A673 (cell line): ENCODE data around the gene NUDT2. TPM values are rescaled to one million over a fixed set of nuclear protein-coding genes. Genes with fewer than 3 reads are reported as not detected.

Source experiments
- BruUV-seq: library from RNA; stranded (reverse); fragments of 400-500 nt; replicated peaks from 2 replicates; lab custom pipeline; 2021; lab: Mats Ljungman, UMichigan
- CTCF ChIA-PET: fragments of 300-600 bp; sonication (Branson Sonifier 250); formaldehyde crosslinking; loops from one replicate; lab custom pipeline; 2022; ENCODE audit warnings: antibody characterized with exemption; lab: Charles Lee
- POLR2A ChIA-PET: fragments of 300-600 bp; sonication (Branson Sonifier 250); formaldehyde crosslinking; loops from one replicate; lab custom pipeline; 2022; ENCODE audit warnings: antibody characterized with exemption; ENCODE audit not compliant: low non-redundant PET; lab: Charles Lee
- DNase-seq: peaks from one replicate; pipeline ENCODE4 v3.0.0-alpha.2; 2015; ENCODE audit warnings: low spot score
- H3K27ac ChIP-seq: fragments of 200-600 bp; sonication (generic); 2 replicates; pipeline ENCODE4 v1.5.1; 2016; ENCODE audit warnings: mixed run types, low read depth, mild to moderate bottlenecking, mixed read lengths, antibody characterized with exemption, low read length; ENCODE audit not compliant: poor library complexity, severe bottlenecking
- H3K27me3 ChIP-seq: fragments of 200-600 bp; sonication (generic); replicated peaks from 2 replicates; pipeline ENCODE4 v1.6.1; 2017; ENCODE audit warnings: mixed run types, low read depth, mild to moderate bottlenecking, mixed read lengths, antibody characterized with exemption, low read length; ENCODE audit not compliant: insufficient read depth, poor library complexity
- H3K36me3 ChIP-seq: fragments of 200-600 bp; sonication (generic); 2 replicates; pipeline ENCODE4 v1.6.1; 2016; ENCODE audit warnings: mixed run types, mild to moderate bottlenecking, mixed read lengths, antibody characterized with exemption, low read length; ENCODE audit not compliant: insufficient read depth, poor library complexity, severe bottlenecking
- H3K4me1 ChIP-seq: fragments of 200-600 bp; sonication (generic); 2 replicates; pipeline ENCODE4 v1.6.1; 2017; ENCODE audit warnings: mixed run types, mild to moderate bottlenecking, mixed read lengths, antibody characterized with exemption, low read length; ENCODE audit not compliant: insufficient read depth, poor library complexity, severe bottlenecking
- H3K4me3 ChIP-seq: fragments of 200-600 bp; sonication (generic); 2 replicates; pipeline ENCODE4 v1.5.1; 2016; ENCODE audit warnings: low read depth, mixed run types, mild to moderate bottlenecking, mixed read lengths, low read length; ENCODE audit not compliant: poor library complexity, severe bottlenecking
- H3K9me3 ChIP-seq: fragments of 200-600 bp; sonication (generic); 2 replicates; pipeline ENCODE4 v1.6.1; 2016; ENCODE audit warnings: mixed run types, low read depth, mild to moderate bottlenecking, mixed read lengths, antibody characterized with exemption, low read length; ENCODE audit not compliant: poor library complexity, severe bottlenecking
- CTCF ChIP-seq: fragments of 300-800, 200-600 bp; sonication (generic); conservative IDR thresholded peaks from 2 replicates; pipeline ENCODE4 v1.5.1; 2017; ENCODE audit warnings: low read depth, mild to moderate bottlenecking, antibody characterized with exemption, low read length, moderate library complexity, mixed read lengths
- EZH2 ChIP-seq: fragments of 200-600 bp; sonication (generic); IDR thresholded peaks from 2 replicates; pipeline ENCODE4 v1.6.1; 2017; ENCODE audit warnings: borderline replicate concordance, low read depth, mild to moderate bottlenecking, mixed read lengths, antibody characterized with exemption, low read length; ENCODE audit not compliant: poor library complexity, severe bottlenecking
- intact Hi-C: fragments of 100-400 bp; cut with micrococcal nuclease; formaldehyde crosslinking; loops from one replicate; pipeline ENCODE4 v1.10.0; 2022; ENCODE audit not compliant: unreplicated experiment
- total RNA-seq: library from RNA; stranded (reverse); gene quantifications from 2 replicates; pipeline ENCODE4 v1.2.3, GENCODE V29; 2021

The NUDT2 gene
- total RNA-seq, 1 experiment from 2014 or later, result 19.1 TPM

- POLR2A ChIA-PET, result interaction anchor here (0.6 kb wide), 1 partner anchor 26 kb away, joined by 26 read pairs; no protein-coding TSS in a partner anchor
- H3K4me3 ChIP-seq, result no peak overlapping the region
- no TSS peak for BruUV-seq
- intact Hi-C loops, result no loop called here
- no peak for DNase-seq
- no peaks in the 10 kb centered on the region for H3K27me3 ChIP-seq
- TF ChIP-seq EZH2 (no peak), CTCF (no peak)
- no peaks in the 10 kb centered on the region for H3K9me3 ChIP-seq
- no peaks in the 10 kb centered on the region for H3K36me3 ChIP-seq
- CTCF ChIA-PET, result interaction anchor here (0.7 kb wide), 1 partner anchor 130 kb away, joined by 7 read pairs; no protein-coding TSS in a partner anchor
- no peaks in the 10 kb centered on the region for H3K4me1 ChIP-seq
- H3K27ac ChIP-seq, result no peak overlapping the region
Observed at GRCh38 chr9:34386656-34387055, 57.3 kb downstream of the NUDT2 start.

- DNase-seq, result no peak
- POLR2A ChIA-PET, result no interaction called here
- no peaks in the 10 kb centered on the region for H3K9me3 ChIP-seq
- no peak overlapping the region for H3K4me3 ChIP-seq
- no TSS peak for BruUV-seq
- TF ChIP-seq CTCF (no peak), EZH2 (no peak)
- no peak overlapping the region for H3K27ac ChIP-seq
- CTCF ChIA-PET, result no interaction called here
- no peaks in the 10 kb centered on the region for H3K36me3 ChIP-seq
- intact Hi-C loops, result no loop called here
- no peaks in the 10 kb centered on the region for H3K4me1 ChIP-seq
- H3K27me3 ChIP-seq, result no peaks in the 10 kb centered on the region
Observed at GRCh38 chr9:34387239-34387638, 57.9 kb downstream of the NUDT2 start.

GRCh38 chr9:34392511-34392910 lies 63.1 kb downstream of the NUDT2 start:
- intact Hi-C loops, result no loop called here
- DNase-seq, result no peak
- H3K4me1 ChIP-seq, result no peaks in the 10 kb centered on the region
- CTCF ChIA-PET, result no interaction called here
- POLR2A ChIA-PET, result no interaction called here
- no peaks in the 10 kb centered on the region for H3K36me3 ChIP-seq
- H3K4me3 ChIP-seq, result no peak overlapping the region
- H3K27me3 ChIP-seq, result no peaks in the 10 kb centered on the region
- TF ChIP-seq CTCF (no peak), EZH2 (no peak)
- H3K9me3 ChIP-seq, result no peaks in the 10 kb centered on the region
- no peak overlapping the region for H3K27ac ChIP-seq
- no TSS peak for BruUV-seq

Other genes with a start within 250 kb of the NUDT2 start
- 37.9 and 39.6 TPM in 2 replicates for gene DCAF12, start 202.9 kb upstream of the NUDT2 start, total RNA-seq
- gene UBAP1, start 150.5 kb upstream of the NUDT2 start, total RNA-seq, result 35.9 and 36.0 TPM in 2 replicates
- gene KIF24, start 301 bp upstream of the NUDT2 start, total RNA-seq, result 10.6 and 11.6 TPM in 2 replicates
- gene MYORG, start 47.3 kb downstream of the NUDT2 start, total RNA-seq, result 7.8 and 7.9 TPM in 2 replicates
- 62.1 and 63.3 TPM in 2 replicates for gene FAM219A, start 129.0 kb downstream of the NUDT2 start, total RNA-seq
- 1.4 TPM in 1 of 2 replicates, not detected in the other for gene DNAI1, start 129.2 kb downstream of the NUDT2 start, total RNA-seq
- gene ENHO, start 193.4 kb downstream of the NUDT2 start, total RNA-seq, result 1.2 and 2.8 TPM in 2 replicates